A673 (cell line): ENCODE results near the gene CDC42SE2. TPM values are rescaled to one million over a fixed set of nuclear protein-coding genes. Genes with fewer than 3 reads are reported as not detected.

ENCODE experiments used
- BruUV-seq: library from RNA; stranded (reverse); fragments of 400-500 nt; replicated peaks from 2 replicates; lab custom pipeline; 2021; lab: Mats Ljungman, UMichigan
- CTCF ChIA-PET: fragments of 300-600 bp; sonication (Branson Sonifier 250); formaldehyde crosslinking; loops from one replicate; lab custom pipeline; 2022; ENCODE audit warnings: antibody characterized with exemption; lab: Charles Lee
- POLR2A ChIA-PET: fragments of 300-600 bp; sonication (Branson Sonifier 250); formaldehyde crosslinking; loops from one replicate; lab custom pipeline; 2022; ENCODE audit warnings: antibody characterized with exemption; ENCODE audit not compliant: low non-redundant PET; lab: Charles Lee
- DNase-seq: peaks from one replicate; pipeline ENCODE4 v3.0.0-alpha.2; 2015; ENCODE audit warnings: low spot score
- H3K27ac ChIP-seq: fragments of 200-600 bp; sonication (generic); 2 replicates; pipeline ENCODE4 v1.5.1; 2016; ENCODE audit warnings: mixed run types, low read depth, mild to moderate bottlenecking, mixed read lengths, antibody characterized with exemption, low read length; ENCODE audit not compliant: poor library complexity, severe bottlenecking
- H3K27me3 ChIP-seq: fragments of 200-600 bp; sonication (generic); replicated peaks from 2 replicates; pipeline ENCODE4 v1.6.1; 2017; ENCODE audit warnings: mixed run types, low read depth, mild to moderate bottlenecking, mixed read lengths, antibody characterized with exemption, low read length; ENCODE audit not compliant: insufficient read depth, poor library complexity
- H3K36me3 ChIP-seq: fragments of 200-600 bp; sonication (generic); 2 replicates; pipeline ENCODE4 v1.6.1; 2016; ENCODE audit warnings: mixed run types, mild to moderate bottlenecking, mixed read lengths, antibody characterized with exemption, low read length; ENCODE audit not compliant: insufficient read depth, poor library complexity, severe bottlenecking
- H3K4me1 ChIP-seq: fragments of 200-600 bp; sonication (generic); 2 replicates; pipeline ENCODE4 v1.6.1; 2017; ENCODE audit warnings: mixed run types, mild to moderate bottlenecking, mixed read lengths, antibody characterized with exemption, low read length; ENCODE audit not compliant: insufficient read depth, poor library complexity, severe bottlenecking
- H3K4me3 ChIP-seq: fragments of 200-600 bp; sonication (generic); 2 replicates; pipeline ENCODE4 v1.5.1; 2016; ENCODE audit warnings: low read depth, mixed run types, mild to moderate bottlenecking, mixed read lengths, low read length; ENCODE audit not compliant: poor library complexity, severe bottlenecking
- H3K9me3 ChIP-seq: fragments of 200-600 bp; sonication (generic); 2 replicates; pipeline ENCODE4 v1.6.1; 2016; ENCODE audit warnings: mixed run types, low read depth, mild to moderate bottlenecking, mixed read lengths, antibody characterized with exemption, low read length; ENCODE audit not compliant: poor library complexity, severe bottlenecking
- EZH2 ChIP-seq: fragments of 200-600 bp; sonication (generic); IDR thresholded peaks from 2 replicates; pipeline ENCODE4 v1.6.1; 2017; ENCODE audit warnings: borderline replicate concordance, low read depth, mild to moderate bottlenecking, mixed read lengths, antibody characterized with exemption, low read length; ENCODE audit not compliant: poor library complexity, severe bottlenecking
- intact Hi-C: fragments of 100-400 bp; cut with micrococcal nuclease; formaldehyde crosslinking; loops from one replicate; pipeline ENCODE4 v1.10.0; 2022; ENCODE audit not compliant: unreplicated experiment
- total RNA-seq: library from RNA; stranded (reverse); gene quantifications from 2 replicates; pipeline ENCODE4 v1.2.3, GENCODE V29; 2021
- TF ChIP-seq, protein P1 (sequence below): fragments of 300-800, 200-600 bp; sonication (generic); conservative IDR thresholded peaks from 2 replicates; pipeline ENCODE4 v1.5.1; 2017; ENCODE audit warnings: low read depth, mild to moderate bottlenecking, antibody characterized with exemption, low read length, moderate library complexity, mixed read lengths

CDC42SE2 gene
- total RNA-seq, 1 experiment from 2014 or later = 25.5 TPM

DNA sequence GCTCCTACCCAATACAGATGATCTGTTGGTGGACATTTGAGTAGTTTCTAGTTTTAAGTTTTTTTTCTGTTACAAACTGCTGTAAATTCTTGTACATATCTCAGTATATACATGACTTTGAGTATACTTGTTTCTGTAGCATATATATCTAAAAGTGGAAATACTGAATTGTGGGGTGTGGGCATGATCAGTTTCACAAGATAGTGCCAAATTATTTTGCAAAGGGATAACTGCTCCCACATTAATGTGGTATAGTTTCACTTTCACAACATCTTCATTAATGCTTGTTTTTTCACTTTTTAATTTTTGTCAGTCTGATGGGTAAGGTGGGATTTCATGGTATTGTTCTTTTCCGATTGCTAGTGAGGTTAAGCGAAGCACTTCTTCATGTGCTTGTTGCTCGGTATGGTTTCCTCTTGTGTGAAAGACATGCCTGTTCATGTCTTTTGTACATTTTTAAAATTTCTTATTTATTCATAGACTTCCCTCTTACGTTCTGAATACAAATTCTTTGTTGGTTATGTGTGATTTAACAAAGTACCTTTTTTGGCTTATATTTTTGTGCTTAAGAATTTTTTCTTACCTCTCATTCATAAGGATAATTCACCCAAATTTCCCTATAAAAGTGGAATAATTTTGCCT lies 103.5 kb downstream of the CDC42SE2 start:
- no peak overlapping the region for H3K27ac ChIP-seq
- no TSS peak for BruUV-seq
- ChIA-PET POLR2A (no interaction called here), CTCF (no interaction called here)
- no peaks in the 10 kb centered on the region for H3K36me3 ChIP-seq
- intact Hi-C loops = no loop called here
- no peak overlapping the region for H3K4me3 ChIP-seq
- H3K27me3 ChIP-seq = no peaks in the 10 kb centered on the region
- H3K4me1 ChIP-seq = no peaks in the 10 kb centered on the region
- TF ChIP-seq, protein P1, sequence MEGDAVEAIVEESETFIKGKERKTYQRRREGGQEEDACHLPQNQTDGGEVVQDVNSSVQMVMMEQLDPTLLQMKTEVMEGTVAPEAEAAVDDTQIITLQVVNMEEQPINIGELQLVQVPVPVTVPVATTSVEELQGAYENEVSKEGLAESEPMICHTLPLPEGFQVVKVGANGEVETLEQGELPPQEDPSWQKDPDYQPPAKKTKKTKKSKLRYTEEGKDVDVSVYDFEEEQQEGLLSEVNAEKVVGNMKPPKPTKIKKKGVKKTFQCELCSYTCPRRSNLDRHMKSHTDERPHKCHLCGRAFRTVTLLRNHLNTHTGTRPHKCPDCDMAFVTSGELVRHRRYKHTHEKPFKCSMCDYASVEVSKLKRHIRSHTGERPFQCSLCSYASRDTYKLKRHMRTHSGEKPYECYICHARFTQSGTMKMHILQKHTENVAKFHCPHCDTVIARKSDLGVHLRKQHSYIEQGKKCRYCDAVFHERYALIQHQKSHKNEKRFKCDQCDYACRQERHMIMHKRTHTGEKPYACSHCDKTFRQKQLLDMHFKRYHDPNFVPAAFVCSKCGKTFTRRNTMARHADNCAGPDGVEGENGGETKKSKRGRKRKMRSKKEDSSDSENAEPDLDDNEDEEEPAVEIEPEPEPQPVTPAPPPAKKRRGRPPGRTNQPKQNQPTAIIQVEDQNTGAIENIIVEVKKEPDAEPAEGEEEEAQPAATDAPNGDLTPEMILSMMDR = no peak
- no peak for TF ChIP-seq EZH2
- DNase-seq = no peak
- no peaks in the 10 kb centered on the region for H3K9me3 ChIP-seq

DNA sequence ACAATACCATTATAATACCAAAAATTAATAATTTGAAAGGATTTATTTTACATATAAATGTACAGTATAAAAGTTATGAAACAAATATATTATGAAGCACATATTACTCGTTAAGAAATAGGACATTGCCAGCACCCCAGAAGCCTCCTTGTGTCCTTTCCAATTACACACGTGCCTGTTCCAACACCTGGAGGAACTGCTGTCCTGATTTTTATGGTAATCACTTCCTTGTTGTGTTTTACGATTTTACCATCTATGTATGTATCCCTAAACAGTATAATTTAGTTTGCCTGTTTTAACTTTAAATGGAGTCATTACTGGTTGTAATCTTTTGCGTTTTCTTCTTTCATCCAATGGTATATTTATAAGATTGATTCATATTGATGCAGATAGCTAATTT lies 105.0 kb downstream of the CDC42SE2 start:
- H3K4me3 ChIP-seq = no peak overlapping the region
- intact Hi-C loops = no loop called here
- no peaks in the 10 kb centered on the region for H3K9me3 ChIP-seq
- no peaks in the 10 kb centered on the region for H3K27me3 ChIP-seq
- no peak overlapping the region for H3K27ac ChIP-seq
- ChIA-PET CTCF (no interaction called here), POLR2A (no interaction called here)
- BruUV-seq = no TSS peak
- no peak for DNase-seq
- no peaks in the 10 kb centered on the region for H3K36me3 ChIP-seq
- no peak for TF ChIP-seq EZH2
- TF ChIP-seq, protein P1 = no peak
- H3K4me1 ChIP-seq = no peaks in the 10 kb centered on the region

DNA sequence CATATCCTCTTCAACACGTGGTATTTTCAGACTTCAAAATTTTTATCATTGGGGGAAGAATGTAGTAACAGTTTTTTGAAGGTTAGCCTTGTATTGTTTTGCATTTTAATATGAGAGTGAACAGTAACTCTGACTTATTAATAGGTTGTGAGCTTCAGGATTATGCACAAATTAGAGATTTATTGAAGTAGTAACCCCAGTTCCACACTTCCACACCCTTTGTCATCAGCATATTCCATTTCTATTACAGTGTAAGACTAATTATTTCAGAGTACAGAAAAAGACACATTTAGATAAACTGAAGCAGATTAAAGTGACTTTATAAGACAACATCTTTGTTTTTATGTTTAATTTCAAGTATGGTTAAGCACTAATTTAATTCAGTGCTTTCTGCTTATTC lies 105.7 kb downstream of the CDC42SE2 start:
- no peak for DNase-seq
- H3K27me3 ChIP-seq = no peaks in the 10 kb centered on the region
- no peak overlapping the region for H3K4me3 ChIP-seq
- H3K27ac ChIP-seq = no peak overlapping the region
- TF ChIP-seq, protein P1 = no peak
- TF ChIP-seq EZH2 = no peak
- no peaks in the 10 kb centered on the region for H3K36me3 ChIP-seq
- H3K9me3 ChIP-seq = no peaks in the 10 kb centered on the region
- ChIA-PET POLR2A (no interaction called here), CTCF (no interaction called here)
- H3K4me1 ChIP-seq = no peaks in the 10 kb centered on the region
- BruUV-seq = no TSS peak
- intact Hi-C loops = no loop called here
